Chondrocyte (in vitro differentiated cells): Measurements from ENCODE around the gene SMG1. TPM values are rescaled to one million over a fixed set of nuclear protein-coding genes. Genes with fewer than 3 reads are reported as not detected.

ENCODE experiments used
- DNase-seq: peaks from one replicate; pipeline ENCODE4 v3.0.0; 2021; ENCODE audit warnings: mixed read lengths, low spot score
- H3K27ac Mint-ChIP-seq: one replicate; pipeline ENCODE4 v1.8.0; 2021; ENCODE audit warnings: mild to moderate bottlenecking, moderate library complexity, mixed read lengths; ENCODE audit not compliant: unreplicated experiment
- H3K27me3 Mint-ChIP-seq: 2 replicates; pipeline ENCODE4 v1.8.0; 2021; ENCODE audit warnings: low read depth, mixed read lengths
- H3K36me3 Mint-ChIP-seq: 2 replicates; pipeline ENCODE4 v1.8.0; 2021; ENCODE audit warnings: low read depth, mixed read lengths
- H3K4me1 Mint-ChIP-seq: 2 replicates; pipeline ENCODE4 v1.8.0; 2021; ENCODE audit warnings: low read depth, mild to moderate bottlenecking, mixed read lengths
- H3K4me3 Mint-ChIP-seq: one replicate; pipeline ENCODE4 v1.8.0; 2021; ENCODE audit warnings: mild to moderate bottlenecking, moderate library complexity, mixed read lengths; ENCODE audit not compliant: unreplicated experiment
- H3K9me3 Mint-ChIP-seq: 2 replicates; pipeline ENCODE4 v1.8.0; 2021; ENCODE audit warnings: low read depth, mixed read lengths
- total RNA-seq: library from RNA; stranded (reverse); gene quantifications from 3 replicates; pipeline ENCODE4 v1.2.1, GENCODE V29; 2021
- TF ChIP-seq, protein P1 (sequence below): fragments of 200-600 bp; sonication (generic); IDR thresholded peaks from 2 replicates; pipeline ENCODE4 v1.5.0; 2021; ENCODE audit warnings: antibody characterized with exemption, mild to moderate bottlenecking, moderate library complexity

The SMG1 gene
- total RNA-seq, 1 donor from 2014 or later = 61.3 TPM

DNA sequence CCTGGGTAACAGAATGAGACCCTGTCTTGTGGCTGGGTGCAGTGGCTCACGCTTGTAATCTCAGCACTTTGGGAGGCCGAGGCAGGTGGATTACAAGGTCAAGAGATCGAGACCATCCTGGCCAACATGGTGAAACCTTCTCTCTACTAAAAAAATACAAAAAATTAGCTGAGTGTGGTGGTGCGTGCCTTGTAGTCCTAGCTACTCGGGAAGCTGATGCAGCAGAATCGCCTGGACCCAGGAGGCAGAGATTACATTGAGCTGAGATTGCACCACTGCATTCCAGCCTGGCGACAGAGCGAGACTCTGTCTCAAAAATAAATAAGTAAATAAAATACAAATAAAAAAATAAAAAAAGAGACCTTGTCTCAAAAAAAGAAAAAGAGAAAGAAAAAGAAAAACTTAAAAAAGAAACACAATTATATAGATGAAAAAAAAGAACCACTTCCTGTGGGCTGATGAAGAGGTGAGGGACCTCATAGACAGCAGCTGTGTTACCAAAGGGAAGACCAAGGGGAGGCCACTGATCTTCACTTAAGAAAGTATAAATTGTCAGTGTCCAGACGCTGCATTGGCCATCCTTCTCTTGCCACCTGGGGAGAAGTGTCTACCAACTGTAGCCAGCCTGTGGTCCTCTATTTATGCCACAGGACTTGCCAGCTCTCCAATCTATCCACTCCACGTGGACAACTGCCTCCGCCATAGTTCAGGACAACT lies 24.4 kb upstream of the SMG1 start:
- Mint-ChIP-seq H3K36me3 (no peaks in the 10 kb centered on the region), H3K27ac (no peak overlapping the region), H3K9me3 (no peaks in the 10 kb centered on the region), H3K27me3 (peaks cover 4% of the 10 kb centered on the region), H3K4me1 (peaks cover 4% of the 10 kb centered on the region), H3K4me3 (no peak overlapping the region)
- TF ChIP-seq, protein P1, sequence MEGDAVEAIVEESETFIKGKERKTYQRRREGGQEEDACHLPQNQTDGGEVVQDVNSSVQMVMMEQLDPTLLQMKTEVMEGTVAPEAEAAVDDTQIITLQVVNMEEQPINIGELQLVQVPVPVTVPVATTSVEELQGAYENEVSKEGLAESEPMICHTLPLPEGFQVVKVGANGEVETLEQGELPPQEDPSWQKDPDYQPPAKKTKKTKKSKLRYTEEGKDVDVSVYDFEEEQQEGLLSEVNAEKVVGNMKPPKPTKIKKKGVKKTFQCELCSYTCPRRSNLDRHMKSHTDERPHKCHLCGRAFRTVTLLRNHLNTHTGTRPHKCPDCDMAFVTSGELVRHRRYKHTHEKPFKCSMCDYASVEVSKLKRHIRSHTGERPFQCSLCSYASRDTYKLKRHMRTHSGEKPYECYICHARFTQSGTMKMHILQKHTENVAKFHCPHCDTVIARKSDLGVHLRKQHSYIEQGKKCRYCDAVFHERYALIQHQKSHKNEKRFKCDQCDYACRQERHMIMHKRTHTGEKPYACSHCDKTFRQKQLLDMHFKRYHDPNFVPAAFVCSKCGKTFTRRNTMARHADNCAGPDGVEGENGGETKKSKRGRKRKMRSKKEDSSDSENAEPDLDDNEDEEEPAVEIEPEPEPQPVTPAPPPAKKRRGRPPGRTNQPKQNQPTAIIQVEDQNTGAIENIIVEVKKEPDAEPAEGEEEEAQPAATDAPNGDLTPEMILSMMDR = no peak
- no peak for DNase-seq

DNA sequence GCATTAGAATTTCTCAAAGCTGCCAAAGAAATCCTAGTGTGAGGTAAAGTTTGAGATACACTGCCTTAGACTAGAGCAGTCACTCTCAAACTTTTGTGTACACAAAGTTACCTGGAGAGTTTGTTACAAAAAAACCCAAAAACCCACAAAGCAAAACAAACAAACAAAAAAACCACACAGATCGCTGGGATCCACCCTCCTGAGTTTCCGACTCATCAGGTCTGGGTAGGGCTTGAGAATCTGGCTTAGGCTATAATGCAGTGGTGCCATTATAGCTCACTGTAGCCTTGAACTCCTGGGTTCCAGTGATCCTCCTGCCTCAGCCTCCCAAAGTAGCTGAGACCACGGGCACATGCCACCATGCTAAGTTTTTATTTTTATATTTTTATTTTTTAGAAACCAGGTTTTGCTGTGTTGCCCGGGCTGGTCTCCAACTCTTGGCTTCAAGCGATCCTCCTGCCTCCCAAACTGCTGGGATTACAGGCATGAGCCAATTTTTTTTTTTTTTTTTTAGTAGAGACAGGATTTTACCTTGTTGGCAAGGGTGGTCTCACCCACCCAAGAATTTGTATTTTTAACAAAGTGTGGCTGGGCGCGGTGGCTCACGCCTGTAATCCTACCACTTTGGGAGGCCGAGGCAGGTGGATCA lies 22.3 kb upstream of the SMG1 start:
- peaks cover 5% of the 10 kb centered on the region for H3K27me3 Mint-ChIP-seq
- no peak overlapping the region for H3K4me3 Mint-ChIP-seq
- TF ChIP-seq, protein P1 = no peak
- H3K36me3 Mint-ChIP-seq = no peaks in the 10 kb centered on the region
- peaks cover 4% of the 10 kb centered on the region for H3K4me1 Mint-ChIP-seq
- no peak overlapping the region for H3K27ac Mint-ChIP-seq
- H3K9me3 Mint-ChIP-seq = no peaks in the 10 kb centered on the region
- no peak for DNase-seq

DNA sequence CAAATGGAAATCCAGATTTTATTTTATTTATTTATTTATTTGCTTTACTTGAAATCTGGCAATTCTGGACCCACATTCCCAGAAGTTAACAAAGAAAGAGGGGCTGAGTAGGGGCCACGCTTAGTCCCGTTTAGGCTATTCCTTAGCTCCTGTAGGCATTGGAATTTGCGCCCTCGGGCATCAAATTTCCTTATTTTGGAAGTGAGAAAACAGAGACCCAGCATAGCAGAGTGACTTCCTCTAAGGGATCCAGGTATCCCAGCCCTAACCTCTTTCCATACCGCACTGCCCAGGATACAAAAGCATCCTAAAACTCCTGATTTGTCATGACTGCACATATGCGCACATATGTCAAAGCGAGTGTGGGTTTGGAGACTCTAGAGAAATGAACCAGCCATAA lies 19.0 kb upstream of the SMG1 start:
- TF ChIP-seq, protein P1 = no peak
- DNase-seq = no peak
- Mint-ChIP-seq H3K4me1 (peaks cover 4% of the 10 kb centered on the region), H3K36me3 (no peaks in the 10 kb centered on the region), H3K4me3 (no peak overlapping the region), H3K27ac (no peak overlapping the region), H3K9me3 (no peaks in the 10 kb centered on the region), H3K27me3 (peaks cover 5% of the 10 kb centered on the region)

DNA sequence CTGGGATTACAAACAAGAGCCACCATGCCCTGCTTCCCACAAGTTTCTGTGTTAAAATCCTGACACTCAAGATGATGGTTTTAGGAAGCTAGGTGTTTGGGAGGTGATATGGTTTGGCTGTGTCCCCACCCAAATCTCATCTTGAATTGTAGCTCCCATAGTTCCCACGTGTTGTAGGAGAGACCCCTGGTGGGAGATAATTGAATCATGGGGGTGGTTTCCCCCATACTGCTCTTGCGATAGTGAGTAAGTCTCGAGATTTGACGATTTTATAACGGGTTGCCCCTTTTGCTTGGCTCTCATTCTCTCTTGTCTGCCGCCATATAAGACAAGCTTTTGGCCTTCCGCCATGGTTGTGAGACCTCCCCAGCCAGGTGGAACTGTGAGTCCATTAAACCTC lies 17.2 kb upstream of the SMG1 start:
- Mint-ChIP-seq H3K27ac (no peak overlapping the region), H3K4me1 (peaks cover 4% of the 10 kb centered on the region), H3K27me3 (peaks cover 5% of the 10 kb centered on the region), H3K4me3 (no peak overlapping the region), H3K9me3 (no peaks in the 10 kb centered on the region), H3K36me3 (no peaks in the 10 kb centered on the region)
- no peak for DNase-seq
- TF ChIP-seq, protein P1 = no peak

DNA sequence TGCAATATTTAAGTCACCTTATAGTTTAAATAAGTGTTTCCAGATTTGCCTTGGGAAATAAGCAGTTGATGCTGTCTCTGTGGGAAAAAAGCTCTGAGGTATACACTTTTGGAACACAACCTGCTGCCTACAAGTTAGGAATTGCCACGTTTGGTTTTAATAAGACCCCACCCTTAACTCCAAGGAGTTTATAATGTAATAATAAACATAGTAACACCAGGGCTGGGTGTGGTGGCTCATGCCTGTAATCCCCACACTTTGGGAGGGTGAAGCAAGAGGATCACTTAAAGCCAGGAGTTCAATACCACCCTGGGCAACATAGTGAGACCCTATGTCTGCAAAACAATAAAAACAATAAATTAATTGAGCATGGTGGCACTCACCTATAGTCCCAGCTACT lies 15.9 kb upstream of the SMG1 start:
- DNase-seq = no peak
- Mint-ChIP-seq H3K9me3 (peaks cover 2% of the 10 kb centered on the region), H3K4me1 (peaks cover 4% of the 10 kb centered on the region), H3K36me3 (peaks cover 2% of the 10 kb centered on the region), H3K27ac (no peak overlapping the region), H3K4me3 (no peak overlapping the region), H3K27me3 (peaks cover 7% of the 10 kb centered on the region)
- TF ChIP-seq, protein P1 = no peak
